DOHH2 (cell line): ENCODE measurements around the gene DTYMK.

ENCODE experiments used
- H3F3A ChIP-seq: fragments of 200-600 bp; sonication (generic), shearing (Covaris generic); 2 replicates; pipeline ENCODE4 v1.6.0; 2016; ENCODE audit warnings: antibody characterized with exemption, mild to moderate bottlenecking; ENCODE audit not compliant: control insufficient read depth, insufficient read depth
- H3K27ac ChIP-seq: fragments of 200-600 bp; sonication (generic); 2 replicates; pipeline ENCODE4 v1.5.1; 2014; ENCODE audit warnings: low read depth, mild to moderate bottlenecking, low read length, moderate library complexity
- H3K27me3 ChIP-seq: fragments of 200-600 bp; sonication (generic); 2 replicates; pipeline ENCODE4 v1.6.1; 2014; ENCODE audit warnings: mild to moderate bottlenecking, low read length, mixed read lengths; ENCODE audit not compliant: control insufficient read depth
- H3K36me3 ChIP-seq: fragments of 200-600 bp; sonication (generic); 2 replicates; pipeline ENCODE4 v1.6.1; 2014; ENCODE audit warnings: mild to moderate bottlenecking, low read length, moderate library complexity, mixed read lengths; ENCODE audit not compliant: control insufficient read depth
- H3K4me1 ChIP-seq: fragments of 200-600 bp; sonication (generic); 2 replicates; pipeline ENCODE4 v1.6.1; 2014; ENCODE audit warnings: mild to moderate bottlenecking, low read length, mixed read lengths; ENCODE audit not compliant: control insufficient read depth
- H3K4me2 ChIP-seq: fragments of 200-600 bp; sonication (generic); 2 replicates; pipeline ENCODE4 v1.6.0; 2014; ENCODE audit warnings: mild to moderate bottlenecking, low read length, moderate library complexity
- H3K4me3 ChIP-seq: fragments of 200-600 bp; sonication (generic); 2 replicates; pipeline ENCODE4 v1.5.1; 2014; ENCODE audit warnings: mild to moderate bottlenecking, low read length, mixed read lengths
- H3K79me2 ChIP-seq: fragments of 200-600 bp; sonication (generic); 2 replicates; pipeline ENCODE4 v1.6.1; 2014; ENCODE audit warnings: mild to moderate bottlenecking, low read length, mixed read lengths; ENCODE audit not compliant: control insufficient read depth
- H3K9me2 ChIP-seq: fragments of 200-600 bp; sonication (generic); replicated peaks from 2 replicates; pipeline ENCODE4 v1.6.1; 2014; ENCODE audit warnings: mild to moderate bottlenecking, low read length, mixed read lengths; ENCODE audit not compliant: control insufficient read depth
- H3K9me3 ChIP-seq: fragments of 200-600 bp; sonication (generic); 2 replicates; pipeline ENCODE4 v1.6.1; 2014; ENCODE audit warnings: antibody characterized with exemption, low read length, mixed read lengths; ENCODE audit not compliant: control insufficient read depth, insufficient read depth
- H4K20me1 ChIP-seq: fragments of 200-600 bp; sonication (generic); 2 replicates; pipeline ENCODE4 v1.6.0; 2014; ENCODE audit warnings: low read depth, mild to moderate bottlenecking, antibody characterized with exemption, low read length, moderate library complexity; ENCODE audit not compliant: control insufficient read depth, insufficient read depth
- CTCF ChIP-seq: fragments of 200-600 bp; sonication (generic); IDR thresholded peaks from one replicate; pipeline ENCODE4 v1.5.1; 2014; ENCODE audit warnings: antibody characterized with exemption, mild to moderate bottlenecking, low read depth, low read length; ENCODE audit not compliant: poor library complexity, severe bottlenecking
- EZH2phosphoT487 ChIP-seq: fragments of 200-600 bp; sonication (generic); IDR thresholded peaks from 2 replicates; pipeline ENCODE4 v1.6.1; 2017; ENCODE audit warnings: borderline replicate concordance, mild to moderate bottlenecking, antibody characterized with exemption, low read length, moderate library complexity, mixed read lengths

The DTYMK gene

GRCh38 chr2:241720099-241720498 is 33.5 kb upstream of the DTYMK start:
- Histone ChIP-seq H3K4me3 (no peak overlapping the region), H3K9me3 (peaks cover 9% of the 10 kb centered on the region; the same call in 1 of the 2 replicates), H4K20me1 (no peaks in the 10 kb centered on the region), H3K79me2 (no peaks in the 10 kb centered on the region), H3F3A (peaks cover 4% of the 10 kb centered on the region; the same call in 1 of the 2 replicates), H3K36me3 (peaks cover 78% of the 10 kb centered on the region), H3K9me2 (no peaks in the 10 kb centered on the region), H3K27ac (no peak overlapping the region), H3K27me3 (no peaks in the 10 kb centered on the region), H3K4me1 (no peaks in the 10 kb centered on the region), H3K4me2 (no peak overlapping the region)
- no peak for TF ChIP-seq CTCF
- TF ChIP-seq EZH2phosphoT487, result no peak

GRCh38 chr2:241719093-241719492 is 32.5 kb upstream of the DTYMK start:
- no peaks in the 10 kb centered on the region for H4K20me1 ChIP-seq
- H3K4me1 ChIP-seq, result no peaks in the 10 kb centered on the region
- TF ChIP-seq EZH2phosphoT487, result no peak
- no peak for TF ChIP-seq CTCF
- H3K27me3 ChIP-seq, result no peaks in the 10 kb centered on the region
- no peak overlapping the region for H3K4me2 ChIP-seq
- no peak overlapping the region for H3K27ac ChIP-seq
- H3K9me2 ChIP-seq, result no peaks in the 10 kb centered on the region
- H3K4me3 ChIP-seq, result no peak overlapping the region
- H3K9me3 ChIP-seq, result peaks cover 9% of the 10 kb centered on the region; the same call in 1 of the 2 replicates
- H3K36me3 ChIP-seq, result peaks cover 77% of the 10 kb centered on the region
- H3K79me2 ChIP-seq, result no peaks in the 10 kb centered on the region
- H3F3A ChIP-seq, result peaks cover 4% of the 10 kb centered on the region; the same call in 1 of the 2 replicates

- no peaks in the 10 kb centered on the region for H3K9me2 ChIP-seq
- peaks cover 11% of the 10 kb centered on the region for H3K9me3 ChIP-seq
- no peak overlapping the region for H3K4me3 ChIP-seq
- peaks cover 76% of the 10 kb centered on the region for H3K36me3 ChIP-seq
- no peaks in the 10 kb centered on the region for H3K27me3 ChIP-seq
- no peak overlapping the region for H3K27ac ChIP-seq
- TF ChIP-seq CTCF (no peak), EZH2phosphoT487 (no peak)
- H4K20me1 ChIP-seq, result no peaks in the 10 kb centered on the region
- H3K4me1 ChIP-seq, result no peaks in the 10 kb centered on the region
- peaks cover 15% of the 10 kb centered on the region for H3K79me2 ChIP-seq
- no peaks in the 10 kb centered on the region for H3F3A ChIP-seq
- H3K4me2 ChIP-seq, result no peak overlapping the region
Observed at GRCh38 chr2:241708879-241709278, 22.3 kb upstream of the DTYMK start.

- Histone ChIP-seq H3K4me3 (no peak overlapping the region), H3K4me1 (peaks cover 11% of the 10 kb centered on the region), H3F3A (no peaks in the 10 kb centered on the region), H4K20me1 (0 out of 2 replicates have a peak, but pooled peaks cover 4% of the 10 kb centered on the region), H3K36me3 (peaks cover 64% of the 10 kb centered on the region), H3K9me3 (peaks cover 11% of the 10 kb centered on the region), H3K79me2 (peaks cover 29% of the 10 kb centered on the region), H3K9me2 (no peaks in the 10 kb centered on the region), H3K27ac (no peak overlapping the region), H3K27me3 (no peaks in the 10 kb centered on the region), H3K4me2 (no peak overlapping the region)
- TF ChIP-seq EZH2phosphoT487 (no peak), CTCF (no peak)
Observed at GRCh38 chr2:241706537-241706936, 19.9 kb upstream of the DTYMK start.
